Mononuclear cell (primary cell): ENCODE results near the gene USP15. TPM values are rescaled to one million over a fixed set of nuclear protein-coding genes. Genes with fewer than 3 reads are reported as not detected.
"Not testable (repeated sequence)": the region's sequence is repeated elsewhere in the genome, so short reads cannot be mapped to it uniquely, and the experiment has no call there.

Source experiments
- H3K27me3 ChIP-seq: 2 replicates; pipeline ENCODE4 v1.6.0; 2011; ENCODE audit warnings: low read length, control low read depth; ENCODE audit not compliant: insufficient read depth
- H3K4me1 ChIP-seq: 2 replicates; pipeline ENCODE4 v1.5.1; 2011; ENCODE audit warnings: mild to moderate bottlenecking, low read length, control low read depth; ENCODE audit not compliant: insufficient read depth
- H3K4me3 ChIP-seq: 2 replicates; pipeline ENCODE4 v1.5.1; 2011; ENCODE audit warnings: mild to moderate bottlenecking, low read length, moderate library complexity
- H3K9me3 ChIP-seq: 2 replicates; pipeline ENCODE4 v1.5.1; 2011; ENCODE audit warnings: low read depth, mild to moderate bottlenecking, control low read depth, low read length
- total RNA-seq: library from RNA; depleted of rRNA; stranded (reverse); fragments of >200 nt; gene quantifications from one replicate; pipeline ENCODE4 v1.2.3, GENCODE V29; 2012

Gene USP15
- total RNA-seq, 1 donor = 467 TPM

DNA sequence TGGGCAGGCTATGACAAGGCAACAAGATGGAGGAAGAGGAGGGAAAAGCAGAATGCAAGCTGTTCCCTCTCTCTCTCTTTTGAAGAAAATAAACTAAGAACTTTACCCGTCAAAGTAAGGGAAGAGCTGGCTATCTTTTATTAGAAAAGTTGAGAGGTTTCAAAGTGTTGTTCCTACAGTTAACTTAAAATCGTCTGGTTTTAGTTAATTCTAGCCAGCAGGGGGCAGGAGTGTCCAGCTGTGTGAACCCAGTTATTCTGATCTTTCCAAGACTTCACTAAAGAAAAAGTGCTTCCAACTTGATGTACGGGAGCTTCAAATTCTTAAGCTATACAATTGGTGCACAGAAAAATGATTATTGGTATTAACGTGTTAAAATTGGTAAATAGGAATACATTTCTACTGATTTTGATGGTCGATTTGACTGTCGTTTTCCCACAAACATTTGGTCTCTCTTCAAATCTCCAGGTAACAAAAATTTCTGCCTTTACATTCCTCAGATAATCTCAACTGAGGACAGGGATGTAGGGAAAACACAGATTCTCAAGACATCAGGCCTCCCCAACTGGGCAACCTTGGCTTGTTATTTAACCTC, 178.0 kb downstream of the USP15 start:
- Histone ChIP-seq H3K27me3 (peaks cover 4% of the 10 kb centered on the region), H3K9me3 (peaks cover 15% of the 10 kb centered on the region), H3K4me1 (peaks cover 15% of the 10 kb centered on the region), H3K4me3 (no peak overlapping the region)

DNA sequence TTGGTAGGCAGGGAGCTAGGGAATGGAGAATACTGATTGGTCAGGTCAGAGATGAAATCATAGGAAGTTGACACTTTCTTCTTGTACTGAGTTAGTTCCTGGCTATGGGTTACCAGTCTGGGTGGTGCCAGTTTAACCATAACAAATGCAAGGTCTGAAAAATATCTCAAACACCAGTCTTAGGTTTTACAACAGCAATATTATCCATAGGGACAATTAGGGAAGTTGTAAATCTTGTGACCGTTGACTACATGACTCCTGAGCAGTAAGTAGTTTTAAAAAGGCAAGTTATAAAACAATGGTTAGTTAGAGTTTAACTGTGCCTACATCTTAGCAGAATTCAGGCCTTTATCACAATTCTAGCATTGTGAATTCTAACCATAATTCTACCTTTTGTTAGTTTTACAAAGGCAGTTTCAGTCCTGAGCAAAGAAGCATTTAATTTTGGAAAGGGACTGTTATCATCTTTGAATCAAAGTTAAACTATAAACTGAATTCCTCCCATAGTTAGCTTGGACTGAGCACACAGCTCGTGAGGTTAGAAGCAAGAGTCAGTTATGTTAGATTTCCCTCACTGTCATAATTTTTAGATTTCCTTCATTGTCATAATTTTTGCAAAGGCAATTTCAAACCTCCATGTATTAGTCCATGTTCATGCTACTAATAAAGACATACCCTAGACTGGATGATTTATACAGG, 186.7 kb downstream of the USP15 start:
- Histone ChIP-seq H3K9me3 (peaks cover 18% of the 10 kb centered on the region), H3K4me3 (no peak overlapping the region), H3K27me3 (no peaks in the 10 kb centered on the region), H3K4me1 (no peaks in the 10 kb centered on the region)

DNA sequence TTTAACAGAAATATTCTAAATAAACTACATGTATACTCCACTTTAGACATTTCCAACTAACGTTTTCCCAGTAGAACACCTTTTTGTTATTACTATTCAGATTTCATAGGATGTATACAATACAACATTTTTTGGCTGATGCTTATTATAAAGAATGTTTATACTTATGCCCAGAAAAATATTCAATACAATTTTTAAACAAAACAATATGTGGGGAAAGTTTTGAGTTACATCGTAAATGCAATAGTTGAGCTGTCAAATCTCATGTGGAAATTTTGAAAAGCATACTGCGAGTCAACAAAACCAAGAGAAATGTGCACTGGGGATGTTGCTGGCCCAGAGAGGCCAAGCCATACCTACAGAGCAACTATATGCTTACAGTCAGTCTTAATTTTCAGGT, 188.2 kb downstream of the USP15 start:
- Histone ChIP-seq H3K4me3 (no peak overlapping the region), H3K27me3 (no peaks in the 10 kb centered on the region), H3K4me1 (no peaks in the 10 kb centered on the region), H3K9me3 (peaks cover 14% of the 10 kb centered on the region)

- H3K27me3 ChIP-seq, H3K4me1 ChIP-seq, H3K9me3 ChIP-seq, H3K4me3 ChIP-seq: not testable (repeated sequence)
These were observed 195.2 kb downstream of the USP15 start for GRCh38 chr12:62455429-62455828.

DNA sequence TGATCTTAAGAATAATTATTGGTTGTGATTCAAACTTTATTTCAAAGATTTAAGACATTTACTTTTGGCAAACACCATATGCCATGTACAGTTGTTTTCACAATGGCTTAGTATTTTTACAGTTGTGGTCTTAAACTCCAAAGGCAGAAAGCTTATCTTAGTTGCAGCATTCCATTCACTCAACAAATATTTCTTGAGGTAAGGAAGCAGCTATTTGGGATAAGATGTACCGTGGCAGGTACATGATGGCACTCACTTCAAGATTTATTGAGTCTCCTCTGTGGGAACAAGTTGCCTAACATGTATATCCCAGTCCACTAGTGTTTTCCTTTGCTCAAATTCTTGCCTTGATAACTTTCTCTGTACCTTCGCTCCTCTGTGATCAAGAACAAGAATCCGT, 198.4 kb downstream of the USP15 start:
- no peaks in the 10 kb centered on the region for H3K4me1 ChIP-seq
- H3K27me3 ChIP-seq = no peaks in the 10 kb centered on the region
- no peak overlapping the region for H3K4me3 ChIP-seq
- no peaks in the 10 kb centered on the region for H3K9me3 ChIP-seq

GRCh38 chr12:62459976-62460375, 199.8 kb downstream of the USP15 start:
- Histone ChIP-seq H3K9me3 (no peaks in the 10 kb centered on the region), H3K27me3 (no peaks in the 10 kb centered on the region), H3K4me3 (no peak overlapping the region), H3K4me1 (no peaks in the 10 kb centered on the region)

DNA sequence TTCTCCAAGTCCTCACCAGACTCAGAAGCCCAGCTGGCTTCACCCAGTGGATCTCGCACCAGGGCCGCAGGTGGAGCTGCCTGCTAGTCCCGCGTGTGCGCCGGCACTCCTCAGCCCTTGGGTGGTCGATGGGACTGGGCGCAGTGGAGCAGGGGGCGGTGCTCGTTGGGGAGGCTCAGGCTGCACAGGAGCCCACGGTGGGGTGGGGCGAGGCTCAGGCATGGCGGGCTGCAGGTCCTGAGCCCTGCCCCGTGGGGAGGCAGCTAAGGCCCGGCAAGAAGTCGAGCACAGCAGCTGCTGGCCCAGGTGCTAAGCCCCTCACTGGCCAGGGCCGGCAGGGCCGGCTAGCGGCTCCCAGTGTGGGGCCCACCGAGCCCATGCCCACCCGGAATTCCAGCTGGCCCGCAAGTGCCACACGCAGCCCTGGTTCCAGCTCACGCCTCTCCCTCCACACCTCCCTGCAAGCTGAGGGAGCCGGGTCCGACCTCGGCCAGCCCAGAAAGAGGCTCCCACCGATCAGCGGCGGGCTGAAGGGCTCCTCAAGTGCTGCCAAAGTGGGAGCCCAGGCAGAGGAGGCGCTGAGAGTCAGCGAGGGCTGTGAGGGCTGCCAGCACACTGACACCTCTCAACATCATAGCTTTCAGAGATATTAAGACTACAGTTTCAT, 201.1 kb downstream of the USP15 start:
- H3K27me3 ChIP-seq, H3K4me3 ChIP-seq, H3K9me3 ChIP-seq, H3K4me1 ChIP-seq: not testable (repeated sequence)

- not testable (repeated sequence) for H3K27me3 ChIP-seq, H3K9me3 ChIP-seq, H3K4me3 ChIP-seq
- H3K4me1 ChIP-seq = peaks cover 20% of the 10 kb centered on the region
These were observed 203.0 kb downstream of the USP15 start for GRCh38 chr12:62463252-62463651.

Other genes starting within 250 kb of the USP15 start
- 65.3 TPM for gene MON2, start 206.4 kb downstream of the USP15 start, total RNA-seq